Activated naive CD4-positive, alpha-beta T cell treated with anti-CD3 and anti-CD28 coated beads, Interleukin-2, amount 50 U/mL, for 72 hours (primary cell): ENCODE data around the gene SECTM1. TPM values are rescaled to one million over a fixed set of nuclear protein-coding genes. Genes with fewer than 3 reads are reported as not detected.

Experiments used
- ATAC-seq, 2 donors: fragments of 150-1000 bp; cut with Tn5 transposase; 2 replicates each; pipeline ENCODE4 v1.10.0; 2021; ENCODE audit warnings: mild to moderate bottlenecking in 2 of 2, moderate library complexity in 2 of 2
- DNase-seq, 2 donors: peaks; one replicate each; pipeline ENCODE4 v3.0.0; 2021 to 2022; ENCODE audit warnings: low spot score in 2 of 2
- H3K27ac Mint-ChIP-seq, 2 donors: one replicate each; pipeline ENCODE4 v1.8.0; 2022; ENCODE audit warnings: mild to moderate bottlenecking in 2 of 2, mixed read lengths in 2 of 2
- H3K36me3 Mint-ChIP-seq, 2 donors: one replicate each; pipeline ENCODE4 v1.8.0; 2022; ENCODE audit warnings: mixed read lengths in 2 of 2
- H3K9me3 Mint-ChIP-seq, 2 donors: one replicate each; pipeline ENCODE4 v1.8.0; 2022; ENCODE audit warnings: mixed read lengths in 2 of 2
- total RNA-seq, 2 donors: library from RNA; stranded (reverse); gene quantifications; one replicate each; pipeline ENCODE4 v1.2.3, GENCODE V29; 2022

Gene SECTM1
- total RNA-seq, 2 donors from 2014 or later: 2.3 to 13.7 TPM

GRCh38 chr17:82272495-82273326, 60.9 kb downstream of the SECTM1 start:
- DNase-seq (peak in 1 of 2 donors; percentile 42), ATAC-seq (peak; percentile 19 to 52)
- no peaks in the 10 kb centered on the region for H3K9me3 Mint-ChIP-seq
- peak overlapping the region; percentile 100 for H3K27ac Mint-ChIP-seq
- peaks cover 7 to 28% of the 10 kb centered on the region in 2 donors for H3K36me3 Mint-ChIP-seq

- H3K36me3 Mint-ChIP-seq: peaks cover 7 to 40% of the 10 kb centered on the region in 2 donors
- peak overlapping the region; percentile 98 to 100 for H3K27ac Mint-ChIP-seq
These were observed 62.2 kb downstream of the SECTM1 start for GRCh38 chr17:82271401-82271800.

More at GRCh38 chr17:82271401-82271800, 62.2 kb downstream of the SECTM1 start:
- H3K9me3 Mint-ChIP-seq: no peaks in the 10 kb centered on the region
- DNase-seq (no peak), ATAC-seq (no peak)

Other genes starting within 250 kb of the SECTM1 start
- 100 to 1,000 TPM in 1 of 2 donors, 10 to 100 TPM in 1; 82.6 to 171 TPM for gene FASN, start 235.5 kb downstream of the SECTM1 start, total RNA-seq
- gene CCDC57, start 120.9 kb downstream of the SECTM1 start, total RNA-seq: 10 to 100 TPM; 34.6 to 51.3 TPM
- 100 to 1,000 TPM in 1 of 2 donors, 1 to 10 TPM in 1; 8.6 to 197 TPM for gene SLC16A3, start 104.7 kb downstream of the SECTM1 start, total RNA-seq
- 100 to 1,000 TPM; 130 to 171 TPM for gene CSNK1D, start 60.1 kb downstream of the SECTM1 start, total RNA-seq
- 100 to 1,000 TPM; 620 to 646 TPM for gene CD7, start 16.2 kb downstream of the SECTM1 start, total RNA-seq
- under 1 TPM; 0.18 to 0.41 TPM for gene TEX19, start 25.5 kb upstream of the SECTM1 start, total RNA-seq
- gene UTS2R, start 38.0 kb upstream of the SECTM1 start, total RNA-seq: under 1 TPM in 1 of 2 donors, not detected in 1; 0.18 TPM
- gene HEXD, start 84.6 kb upstream of the SECTM1 start, total RNA-seq: 10 to 100 TPM; 16.2 to 33.6 TPM
- 10 to 100 TPM; 16.8 to 23.5 TPM for gene OGFOD3, start 84.8 kb upstream of the SECTM1 start, total RNA-seq
- gene CYBC1, start 117.0 kb upstream of the SECTM1 start, total RNA-seq: 100 to 1,000 TPM; 205 to 401 TPM
- gene NARF, start 125.0 kb upstream of the SECTM1 start, total RNA-seq: 100 to 1,000 TPM; 159 TPM
- gene FOXK2, start 186.0 kb upstream of the SECTM1 start, total RNA-seq: 10 to 100 TPM; 56.2 to 67.4 TPM